HG03175 (cell line): ENCODE results near the gene SLC2A14.
"Not testable (repeated sequence)": the region's sequence is repeated elsewhere in the genome, so short reads cannot be mapped to it uniquely, and the experiment has no call there.

ENCODE experiments used
- ATAC-seq: cut with Tn5 transposase; IDR thresholded peaks from one replicate; pipeline ENCODE4 v1.9.1; 2021; ENCODE audit warnings: mild to moderate bottlenecking, moderate library complexity; ENCODE audit not compliant: unreplicated experiment

The SLC2A14 gene

DNA sequence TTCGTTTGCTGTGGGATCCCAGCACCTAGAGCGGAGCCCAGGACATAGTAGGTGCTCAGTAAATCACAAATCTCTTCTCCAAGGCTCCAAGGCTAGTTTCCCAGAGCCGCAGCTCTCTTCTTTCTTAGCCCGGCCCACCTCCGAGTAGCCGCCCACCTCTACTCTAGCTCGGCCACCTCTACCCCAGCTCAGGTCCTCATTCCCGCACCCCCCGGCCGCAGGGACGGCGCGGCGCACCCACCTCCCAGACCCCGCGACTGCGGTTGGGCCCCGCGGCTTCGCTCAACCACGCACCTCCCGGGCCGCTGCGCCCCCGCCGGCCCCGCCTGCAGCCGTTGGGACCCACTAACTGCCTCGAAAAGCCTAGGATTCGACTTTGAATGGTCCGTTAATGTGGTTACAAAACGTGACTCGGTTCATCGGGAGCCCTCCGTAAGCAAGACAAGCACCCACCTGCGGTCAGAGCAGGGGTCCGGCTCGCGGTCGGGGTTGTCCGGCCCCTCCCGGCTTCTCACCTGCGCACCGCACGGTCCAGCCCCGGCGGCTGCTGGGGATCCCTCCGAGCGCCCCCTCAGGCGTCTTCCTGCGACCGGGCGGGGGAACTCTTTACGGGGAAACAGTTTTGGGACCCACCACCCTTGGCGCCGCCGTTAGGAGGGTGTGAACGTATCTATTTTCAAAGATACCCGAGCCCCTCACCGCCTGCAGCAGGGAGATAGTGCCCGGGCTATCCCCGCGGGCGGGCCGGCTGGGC lies at the start of gene SLC2A14:
TSS of gene SLC2A14 (minus strand) at position 350 of the 754 bp plus-strand sequence. CDS start 3,035 bp downstream, outside the sequence.
- no peak for ATAC-seq

DNA sequence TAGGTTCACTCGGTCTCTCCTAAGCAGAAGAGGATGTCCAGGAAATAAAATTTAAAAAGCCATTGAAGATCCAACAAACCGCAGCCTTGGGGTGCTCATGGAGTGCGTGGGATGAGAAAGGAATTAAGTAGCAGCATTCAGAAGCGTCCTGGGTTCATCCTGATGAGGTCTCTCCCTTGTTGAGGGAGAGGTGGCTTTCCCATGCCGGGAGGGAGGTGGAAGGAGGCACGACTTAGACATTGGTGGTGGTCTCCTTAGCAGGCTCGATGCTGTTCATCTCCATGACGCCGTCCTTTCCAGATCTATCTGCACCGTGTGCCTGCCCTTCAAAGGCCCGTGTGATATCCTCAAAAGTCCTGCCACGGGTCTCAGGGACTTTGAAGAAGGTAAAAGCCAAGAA lies 48.5 kb upstream of the SLC2A14 start:
- ATAC-seq, result not testable (repeated sequence)

DNA sequence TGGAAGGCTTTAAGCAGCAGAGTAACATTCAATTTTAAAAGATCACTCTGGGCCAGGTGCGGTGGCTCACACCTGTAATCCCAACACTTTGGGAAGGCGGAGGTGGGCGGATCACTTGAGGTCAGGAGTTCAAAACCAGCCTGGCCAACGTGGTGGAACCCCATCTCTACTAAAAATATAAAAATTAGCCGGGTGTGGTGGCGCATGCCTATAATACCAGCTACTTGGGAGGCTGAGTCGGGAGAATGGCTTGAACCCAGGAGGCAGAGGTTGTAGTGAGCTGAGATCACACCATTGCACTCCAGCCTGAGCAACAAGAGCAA lies 45.5 kb upstream of the SLC2A14 start:
- ATAC-seq, result not testable (repeated sequence)

DNA sequence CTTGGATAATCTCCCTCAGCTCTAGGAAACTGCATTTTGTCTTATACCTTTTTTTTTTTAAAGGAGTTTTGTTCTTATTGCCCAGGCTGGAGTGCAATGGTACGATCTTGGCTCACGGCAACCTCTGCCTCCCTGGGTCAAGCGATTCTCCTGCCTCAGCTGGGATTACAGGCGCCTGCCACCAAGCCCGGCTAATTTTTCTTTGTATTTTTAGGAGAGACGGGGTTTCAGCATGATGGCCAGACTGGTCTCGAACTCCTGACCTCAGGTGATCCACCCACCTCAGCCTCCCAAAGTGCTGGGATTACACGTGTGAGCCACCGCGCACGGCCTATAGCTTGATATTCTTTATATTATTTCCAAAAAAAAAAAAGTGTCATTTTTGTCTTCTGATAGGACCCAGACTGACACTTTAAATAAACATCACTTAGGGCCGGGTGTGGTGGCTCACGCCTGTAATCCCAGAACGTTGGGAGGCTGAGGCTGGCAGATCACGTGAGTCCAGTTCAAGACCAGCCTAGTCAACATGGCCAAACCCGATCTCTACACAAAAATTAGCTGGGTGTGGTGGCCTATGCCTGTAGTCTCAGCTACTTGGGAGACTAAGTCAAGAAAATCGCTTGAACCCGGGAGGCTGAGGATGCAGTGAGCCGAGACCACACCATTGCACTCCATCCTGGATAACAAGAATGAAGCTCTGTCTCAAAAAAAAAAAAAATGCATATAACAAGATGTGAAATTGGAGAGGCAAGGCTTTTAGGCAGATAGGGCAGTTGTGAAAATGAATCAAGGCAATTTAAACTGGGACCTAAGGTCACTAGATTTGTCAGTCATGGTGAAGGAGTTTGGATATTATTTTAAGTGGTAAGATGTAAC lies 44.9 kb upstream of the SLC2A14 start:
- ATAC-seq, result no peak

DNA sequence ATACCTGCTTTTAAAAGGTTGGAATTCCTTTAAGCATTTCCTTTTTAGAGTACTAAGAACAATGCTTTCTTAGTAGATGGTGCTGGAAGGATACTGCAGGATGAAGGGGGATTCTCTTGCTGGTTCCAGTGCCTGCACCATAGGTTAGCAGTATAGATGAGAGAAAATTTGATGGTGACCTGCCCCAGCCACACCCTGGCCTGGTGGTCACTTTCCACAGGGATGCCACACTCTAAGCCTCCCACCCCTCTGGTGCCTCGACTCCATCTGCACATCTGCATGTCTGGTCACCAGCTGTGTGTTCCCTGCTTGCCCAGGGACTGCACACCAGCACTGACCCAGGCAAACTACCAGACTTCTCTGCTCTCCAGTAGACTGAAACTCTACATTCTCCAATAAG lies 44.2 kb upstream of the SLC2A14 start:
- no peak for ATAC-seq

DNA sequence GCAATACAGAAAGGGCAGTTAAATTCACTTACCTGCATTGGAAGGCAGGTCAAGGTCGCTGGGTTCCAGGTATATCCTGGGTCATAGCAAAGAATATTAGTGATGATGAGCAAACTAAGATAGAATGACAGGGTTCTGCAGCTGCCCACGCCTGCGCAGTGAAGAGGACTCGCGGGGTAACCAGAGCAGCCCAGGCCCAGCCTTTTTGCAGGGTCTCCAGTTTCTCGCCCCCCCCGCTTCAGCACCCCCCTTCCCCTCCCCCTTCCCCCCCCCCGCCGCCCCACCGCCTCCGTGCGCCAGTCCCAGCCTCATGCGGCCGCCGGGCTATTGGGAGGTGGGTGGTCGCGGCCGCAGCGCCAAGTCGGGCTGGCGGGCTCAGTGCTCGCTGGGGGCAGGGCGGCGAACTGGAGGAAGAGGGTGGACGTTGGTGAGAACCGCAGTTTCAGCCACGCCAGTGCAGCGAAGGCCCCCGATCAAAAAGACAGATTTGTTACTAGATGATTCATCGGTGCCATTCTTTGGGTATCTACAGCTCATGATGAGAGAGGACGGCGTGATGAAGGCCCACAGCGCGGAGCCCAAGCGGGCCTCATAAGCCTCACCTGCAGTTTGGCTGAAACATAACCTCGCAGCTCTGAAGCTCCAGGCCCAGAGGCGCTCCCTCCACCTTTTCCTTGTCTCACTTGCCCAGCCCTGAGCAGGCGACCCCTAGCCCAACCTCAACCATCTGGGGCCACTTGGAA lies 43.1 kb upstream of the SLC2A14 start:
- ATAC-seq, result no peak

DNA sequence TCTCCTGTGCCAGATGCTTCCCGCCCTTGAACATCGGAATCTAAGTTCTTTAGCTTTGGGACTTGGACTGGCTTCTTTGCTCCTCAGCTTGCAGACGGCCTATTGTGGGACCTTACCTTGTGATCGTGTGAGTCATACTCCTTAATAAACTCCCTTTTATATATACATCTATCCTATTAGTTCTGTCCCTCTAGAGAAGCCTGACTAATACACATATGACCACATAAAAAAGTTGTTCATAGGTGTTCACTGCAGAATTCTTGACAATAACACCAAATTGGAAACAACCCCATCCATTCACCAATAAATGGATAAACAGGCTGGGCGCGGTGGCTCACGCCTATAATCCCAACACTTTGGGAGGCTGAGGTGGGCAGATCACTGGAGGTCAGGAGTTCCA lies 37.4 kb upstream of the SLC2A14 start:
- ATAC-seq, result not testable (repeated sequence)

DNA sequence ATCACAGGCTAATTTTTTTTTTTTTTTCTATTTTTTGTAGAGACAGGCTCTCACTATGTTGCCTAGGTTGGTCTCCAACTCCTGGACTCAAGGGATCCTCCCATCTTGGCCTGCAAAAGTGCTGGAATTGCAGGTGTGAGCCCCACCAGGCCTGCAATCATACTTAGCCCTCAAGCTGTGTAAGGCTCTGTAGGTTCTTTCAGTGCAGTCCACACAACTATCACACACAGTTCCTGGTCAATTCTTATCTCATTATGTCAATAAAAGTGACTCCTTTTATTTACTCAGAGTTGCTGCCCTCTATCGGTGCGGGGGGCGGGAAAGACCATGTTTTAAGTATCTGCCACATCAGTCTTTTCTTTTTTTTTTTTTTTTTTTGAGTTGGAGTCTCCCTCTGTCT lies 34.3 kb upstream of the SLC2A14 start:
- no peak for ATAC-seq

DNA sequence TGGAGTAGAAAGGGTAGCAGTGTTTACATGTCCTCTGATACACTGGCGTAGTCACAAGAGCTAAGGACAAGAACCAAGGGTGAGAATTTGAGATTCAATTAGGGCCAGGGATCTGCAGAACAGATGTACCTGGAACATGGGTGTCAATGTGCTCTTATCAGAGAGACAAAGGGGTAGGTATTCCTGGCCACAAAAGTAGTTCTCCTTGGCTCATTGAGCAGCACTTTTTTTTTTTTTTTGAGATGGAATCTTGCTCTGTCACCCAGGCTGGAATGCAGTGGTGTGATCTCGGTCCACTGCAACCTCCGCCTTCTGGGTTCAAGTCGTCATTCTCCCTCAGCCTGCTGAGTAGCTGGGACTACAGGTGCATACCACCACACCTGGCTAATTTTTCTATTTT lies 33.6 kb upstream of the SLC2A14 start:
- not testable (repeated sequence) for ATAC-seq

DNA sequence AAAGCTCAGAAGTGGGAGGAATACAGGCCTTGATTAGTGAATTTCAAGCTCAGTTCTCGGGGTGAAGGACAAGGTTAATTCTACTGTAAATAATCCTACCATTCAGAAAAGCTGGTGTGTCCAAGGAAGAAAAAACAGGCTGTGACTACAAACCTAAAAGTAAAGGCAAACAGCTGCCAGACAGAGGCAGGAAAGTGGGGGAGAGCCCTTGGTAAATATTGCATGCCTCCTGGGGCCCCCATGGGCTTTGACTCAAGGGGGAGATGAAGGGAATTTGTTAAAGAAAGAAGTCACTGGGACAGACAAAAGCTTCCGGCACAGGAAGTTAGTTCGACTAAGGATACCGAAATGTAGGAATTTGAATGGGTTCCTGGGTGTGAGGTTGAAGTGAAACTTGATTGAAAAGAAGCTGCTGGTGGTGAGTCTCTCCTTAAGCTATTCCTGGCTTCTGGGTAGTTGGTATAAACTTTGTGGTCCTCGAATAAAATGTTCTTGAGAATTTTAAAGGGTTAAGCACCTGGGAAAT lies 32.9 kb upstream of the SLC2A14 start:
- not testable (repeated sequence) for ATAC-seq

DNA sequence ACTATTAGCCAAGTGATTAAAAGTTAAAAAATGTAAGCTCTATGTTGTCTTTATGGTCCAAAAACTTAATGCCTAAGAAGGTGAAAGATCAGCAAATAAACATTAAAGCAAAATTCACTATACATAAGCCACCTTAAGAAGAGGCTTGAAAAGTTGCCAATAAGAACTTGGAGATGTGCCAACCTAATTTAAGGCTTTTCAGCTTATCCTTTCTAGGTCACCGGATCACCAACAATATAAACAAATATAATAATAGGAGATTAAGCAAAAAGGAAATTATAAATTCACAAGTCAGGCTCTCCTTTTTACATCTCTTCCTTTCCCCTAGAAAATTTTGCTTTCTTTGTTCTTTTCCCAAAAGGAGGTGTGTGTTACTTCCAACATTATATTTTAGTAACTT lies 32.4 kb upstream of the SLC2A14 start:
- no peak for ATAC-seq

DNA sequence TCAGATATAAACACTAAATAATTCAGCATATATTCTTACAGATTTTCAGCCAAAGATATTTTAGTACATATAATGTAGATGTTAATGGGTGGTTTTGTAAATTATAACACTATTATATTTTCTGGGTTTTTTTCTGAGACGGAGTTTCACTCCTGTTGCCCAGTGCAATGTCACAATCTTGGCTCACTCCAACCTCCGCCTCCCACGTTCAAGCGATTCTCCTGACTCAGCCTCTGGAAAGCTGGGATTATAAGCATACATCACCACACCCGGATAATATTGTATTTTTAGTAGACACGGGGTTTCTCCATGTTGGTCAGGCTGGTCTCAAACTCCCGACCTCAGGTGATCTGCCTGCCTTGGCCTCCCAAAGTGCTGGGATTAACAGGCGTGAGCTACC lies 29.7 kb upstream of the SLC2A14 start:
- not testable (repeated sequence) for ATAC-seq

DNA sequence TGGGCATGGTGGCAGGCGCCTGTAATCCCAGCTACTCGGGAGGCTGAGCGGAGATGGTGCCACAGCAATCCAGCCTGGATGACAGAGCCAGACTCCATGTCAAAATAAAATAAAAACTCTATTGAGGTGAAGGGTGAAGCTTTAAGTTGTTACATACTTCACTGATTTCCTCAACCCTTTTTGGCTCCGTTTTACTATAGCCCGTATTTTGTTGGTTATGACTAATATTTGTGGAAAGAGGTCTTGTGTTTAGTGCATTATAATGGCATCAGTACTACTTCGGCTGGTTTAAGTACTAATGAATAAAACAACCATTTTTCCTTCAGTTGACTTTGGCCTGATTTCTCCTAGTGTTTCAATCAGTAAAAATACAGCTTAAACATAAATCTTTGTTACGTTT lies 27.0 kb upstream of the SLC2A14 start:
- ATAC-seq, result no peak

DNA sequence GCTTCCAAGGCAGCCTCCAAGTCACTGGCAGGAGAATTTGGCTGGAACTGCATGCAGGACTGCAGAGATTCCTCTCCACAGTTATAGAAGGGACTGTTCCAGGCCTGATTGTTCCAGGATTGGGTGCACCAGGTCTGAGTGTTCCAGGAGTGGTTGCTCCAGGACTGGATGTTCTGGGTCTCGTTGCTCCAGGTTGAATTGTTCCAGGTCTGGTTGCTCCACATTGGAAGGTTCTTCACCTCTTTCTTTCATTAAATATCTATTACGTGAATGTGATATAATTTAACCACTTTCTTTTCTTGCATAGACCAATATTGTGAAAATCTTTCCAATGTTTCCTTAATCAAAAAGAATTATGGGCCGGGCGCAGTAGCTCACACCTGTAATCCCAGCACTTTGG lies 24.0 kb upstream of the SLC2A14 start:
- ATAC-seq, result not testable (repeated sequence)

DNA sequence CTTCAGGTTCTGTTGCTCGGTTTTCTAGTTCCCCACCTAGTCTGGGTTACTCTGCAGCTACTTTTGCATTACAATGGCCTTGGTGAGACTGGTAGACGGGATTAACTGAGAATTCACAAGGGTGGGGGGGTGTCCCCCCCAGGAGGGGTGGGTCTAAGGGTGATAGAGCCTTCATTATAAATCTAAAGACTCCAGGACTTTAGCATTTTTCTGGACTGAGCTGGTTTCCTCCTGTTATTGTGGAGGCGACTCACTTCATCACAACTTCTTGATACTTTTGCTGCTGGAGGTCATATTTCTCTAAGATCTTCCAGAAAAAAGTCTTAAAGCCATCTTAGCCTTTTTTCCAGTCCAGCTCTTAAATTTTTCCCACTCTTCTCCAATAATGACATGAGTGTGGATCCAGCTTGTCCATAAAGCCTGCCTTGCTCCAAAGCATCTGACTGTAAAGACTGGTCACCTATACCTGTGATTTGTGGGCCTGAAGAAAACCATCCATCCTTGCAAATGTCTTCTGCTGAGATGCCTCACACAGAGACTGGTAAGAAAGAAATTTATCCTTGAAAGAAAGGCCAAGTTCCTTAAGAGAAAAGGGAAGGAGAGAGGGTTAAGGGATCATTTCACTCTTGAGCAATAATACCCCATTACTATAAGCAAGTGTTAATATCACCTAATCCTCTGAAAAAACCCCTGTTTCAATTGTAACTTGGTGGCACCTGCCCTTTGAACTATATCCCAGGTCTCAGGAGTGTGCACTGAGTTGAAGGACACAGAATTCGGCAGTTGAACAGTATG lies 19.7 kb upstream of the SLC2A14 start:
- no peak for ATAC-seq

DNA sequence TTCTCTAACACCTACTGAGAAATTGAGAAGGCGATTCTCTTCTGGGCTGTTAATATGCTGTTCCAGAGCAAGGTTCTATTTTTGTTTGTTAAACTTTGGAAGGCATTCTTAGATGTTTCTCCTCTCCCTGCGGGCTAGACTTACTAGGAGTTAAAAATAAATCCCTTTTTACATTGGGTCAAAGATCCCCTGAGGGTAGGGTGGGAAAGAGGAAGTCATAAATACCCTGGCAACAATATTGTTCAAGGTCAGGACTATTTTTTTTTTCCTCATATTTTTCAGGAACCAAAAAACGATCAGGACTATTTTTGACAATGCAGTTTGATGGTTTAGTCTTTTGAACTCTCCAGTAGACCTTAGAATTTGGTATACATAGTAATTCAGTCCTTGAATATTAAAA lies 12.0 kb upstream of the SLC2A14 start:
- ATAC-seq, result no peak

DNA sequence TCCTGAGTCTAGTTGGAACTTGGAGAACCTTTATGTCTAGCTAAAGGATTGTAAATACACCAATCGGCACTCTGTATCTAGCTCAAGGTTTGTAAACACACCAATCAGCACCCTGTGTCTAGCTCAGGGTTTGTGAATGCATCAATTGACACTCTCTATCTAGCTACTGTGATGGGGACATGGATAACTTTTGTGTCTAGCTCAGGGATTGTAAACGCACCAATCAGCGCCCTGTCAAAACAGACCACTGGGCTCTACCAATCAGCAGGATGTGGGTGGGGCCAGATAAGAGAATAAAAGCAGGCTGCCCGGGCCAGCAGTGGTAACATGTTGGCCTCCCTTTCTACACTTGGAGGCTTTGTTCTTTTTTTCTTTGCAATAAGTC lies 9.0 kb upstream of the SLC2A14 start:
- not testable (repeated sequence) for ATAC-seq

DNA sequence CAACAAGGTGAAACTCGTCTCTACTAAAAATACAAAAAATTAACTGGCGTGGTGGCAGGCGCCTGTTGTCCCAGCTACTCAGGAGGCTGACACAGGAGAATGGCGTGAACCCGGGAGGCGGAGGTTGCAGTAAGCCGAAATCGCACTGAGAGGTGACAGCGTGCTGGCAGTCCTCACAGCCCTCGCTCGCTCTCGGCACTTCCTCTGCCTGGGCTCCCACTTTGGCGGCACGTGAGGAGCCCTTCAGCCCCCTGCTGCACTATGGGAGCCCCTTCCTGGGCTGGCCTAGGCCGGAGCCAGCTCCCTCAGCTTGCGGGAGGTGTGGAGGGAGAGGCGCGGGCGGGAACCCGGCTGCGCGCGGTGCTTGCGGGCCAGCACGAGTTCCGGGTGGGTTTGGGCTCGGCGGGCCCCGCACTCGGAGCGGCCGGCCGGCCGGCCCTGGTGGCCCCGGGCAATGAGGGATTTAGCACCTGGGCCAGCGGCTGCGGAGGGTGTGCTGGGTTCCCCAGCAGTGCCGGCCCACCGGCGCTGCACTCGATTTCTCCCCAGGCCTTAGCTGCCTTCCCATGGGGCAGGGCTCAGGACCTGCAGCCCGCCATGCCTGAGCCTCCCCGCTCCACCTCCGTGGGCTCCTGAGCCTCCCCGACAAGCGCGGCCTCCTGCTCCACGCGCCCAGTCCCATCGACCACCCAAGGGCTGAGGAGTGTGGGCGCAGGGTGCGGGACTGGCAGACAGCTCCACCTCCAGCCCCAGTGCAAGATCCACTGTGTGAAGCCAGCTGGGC lies 8.4 kb upstream of the SLC2A14 start:
- not testable (repeated sequence) for ATAC-seq

DNA sequence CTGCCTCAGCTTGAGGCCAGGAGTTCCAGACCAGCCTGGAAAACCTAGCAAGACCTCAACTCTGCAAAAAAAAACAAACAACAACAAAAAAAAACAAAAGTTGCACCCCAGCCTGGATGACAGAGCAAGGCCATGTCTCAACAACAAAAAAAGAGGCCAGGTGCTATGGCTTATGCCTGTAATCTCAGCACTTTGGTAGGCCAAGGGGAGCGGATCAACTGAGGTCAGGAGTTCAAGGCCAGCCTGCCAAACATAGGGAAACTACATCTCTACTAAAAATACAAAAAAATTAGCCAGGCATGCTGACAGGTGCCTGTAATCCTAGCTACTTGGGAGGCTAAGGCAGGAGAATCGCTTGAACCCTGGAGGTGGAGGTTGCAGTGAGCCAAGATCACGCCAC lies 6.5 kb upstream of the SLC2A14 start:
- no peak for ATAC-seq

DNA sequence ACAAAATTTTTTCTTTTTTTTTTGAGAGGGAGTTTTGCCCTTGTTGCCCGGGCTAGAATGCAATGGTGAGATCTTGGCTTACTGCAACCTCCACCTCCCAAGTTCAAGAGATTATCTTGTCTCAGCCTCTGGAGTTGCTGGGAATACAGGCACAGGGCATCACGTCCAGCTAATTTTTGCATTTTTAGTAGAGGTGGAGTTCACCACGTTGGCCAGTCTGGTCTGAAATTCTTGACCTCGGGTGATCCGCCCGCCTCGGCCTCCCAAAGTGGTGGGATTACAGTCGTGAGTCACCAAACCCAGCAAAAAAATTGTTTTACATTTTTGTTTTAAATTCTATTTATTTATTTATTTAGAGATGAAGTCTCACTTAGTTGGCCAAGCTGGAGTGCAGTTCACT lies 4.7 kb upstream of the SLC2A14 start:
- no peak for ATAC-seq
